Measurements from ENCODE around the gene NMUR2.

NMUR2 gene

GRCh38 chr5:152405145-152405544 is at the start of gene NMUR2:
Gene NMUR2 (minus strand): TSS chr5:152405279. CDS start chr5:152405113, 166 bp downstream.
- no peak for DNase-seq (ENCODE audit: low read depth in 2 of 2)

- DNase-seq (ENCODE audit: low read depth in 2 of 2), result no peak
Observed at GRCh38 chr5:152443935-152444334, 38.9 kb upstream of the NMUR2 start.

GRCh38 chr5:152439791-152440190 is 34.7 kb upstream of the NMUR2 start:
- no peak for DNase-seq (ENCODE audit: low read depth in 2 of 2)

GRCh38 chr5:152437866-152438265 is 32.8 kb upstream of the NMUR2 start:
- DNase-seq (ENCODE audit: low read depth in 2 of 2), result no peak

GRCh38 chr5:152427721-152428120 is 22.6 kb upstream of the NMUR2 start:
- no peak for DNase-seq (ENCODE audit: low read depth in 2 of 2)

- DNase-seq (ENCODE audit: low read depth in 2 of 2), result no peak
Observed at GRCh38 chr5:152425083-152425482, 20.0 kb upstream of the NMUR2 start.

- no peak for DNase-seq (ENCODE audit: low read depth in 2 of 2)
Observed at GRCh38 chr5:152424501-152424900, 19.4 kb upstream of the NMUR2 start.

GRCh38 chr5:152422081-152422480 is 17.0 kb upstream of the NMUR2 start:
- no peak for DNase-seq (ENCODE audit: low read depth in 2 of 2)

- DNase-seq (ENCODE audit: low read depth in 2 of 2), result no peak
Observed at GRCh38 chr5:152412129-152412528, 7.0 kb upstream of the NMUR2 start.

GRCh38 chr5:152406082-152406481 is 1.0 kb upstream of the NMUR2 start:
- DNase-seq (ENCODE audit: low read depth in 2 of 2), result no peak

- no peak for DNase-seq (ENCODE audit: low read depth in 2 of 2)
Observed at GRCh38 chr5:152404494-152404893, 585 bp downstream of the NMUR2 start.

- DNase-seq (ENCODE audit: low read depth in 2 of 2), result no peak
Observed at GRCh38 chr5:152403046-152403445, 2.0 kb downstream of the NMUR2 start.

- no peak for DNase-seq (ENCODE audit: low read depth in 2 of 2)
Observed at GRCh38 chr5:152400846-152401245, 4.2 kb downstream of the NMUR2 start.

- no peak for DNase-seq (ENCODE audit: low read depth in 2 of 2)
Observed at GRCh38 chr5:152397581-152397980, 7.5 kb downstream of the NMUR2 start.

GRCh38 chr5:152393441-152393840 is 11.6 kb downstream of the NMUR2 start:
- DNase-seq (ENCODE audit: low read depth in 2 of 2), result no peak

- no peak for DNase-seq (ENCODE audit: low read depth in 2 of 2)
Observed at GRCh38 chr5:152389208-152389849, 15.8 kb downstream of the NMUR2 start.

- DNase-seq (ENCODE audit: low read depth in 2 of 2), result no peak
Observed at GRCh38 chr5:152388610-152389009, 16.5 kb downstream of the NMUR2 start.

GRCh38 chr5:152380415-152381123 is 24.5 kb downstream of the NMUR2 start:
- DNase-seq (ENCODE audit: low read depth in 2 of 2), result no peak

- no peak for DNase-seq (ENCODE audit: low read depth in 2 of 2)
Observed at GRCh38 chr5:152379331-152379730, 25.7 kb downstream of the NMUR2 start.

GRCh38 chr5:152378730-152379129 is 26.3 kb downstream of the NMUR2 start:
- DNase-seq (ENCODE audit: low read depth in 2 of 2), result no peak

- no peak for DNase-seq (ENCODE audit: low read depth in 2 of 2)
Observed at GRCh38 chr5:152376886-152377285, 28.2 kb downstream of the NMUR2 start.

- DNase-seq (ENCODE audit: low read depth in 2 of 2), result no peak
Observed at GRCh38 chr5:152374711-152375275, 30.3 kb downstream of the NMUR2 start.

- no peak for DNase-seq (ENCODE audit: low read depth in 2 of 2)
Observed at GRCh38 chr5:152372875-152373274, 32.2 kb downstream of the NMUR2 start.
